GM19025 (cell line): ENCODE data around the gene SLC30A7.
"Not testable (repeated sequence)": the region's sequence is repeated elsewhere in the genome, so short reads cannot be mapped to it uniquely, and the experiment has no call there.

Experiments used
- ATAC-seq: cut with Tn5 transposase; IDR thresholded peaks from one replicate; pipeline ENCODE4 v1.9.1; 2021; ENCODE audit warnings: mild to moderate bottlenecking, low read depth, moderate library complexity; ENCODE audit not compliant: unreplicated experiment

SLC30A7 gene

GRCh38 chr1:100895540-100896480 lies at the start of gene SLC30A7:
SLC30A7 (plus strand) TSS chr1:100896090; CDS start chr1:100896263, 173 bp downstream.
- peak; percentile 79 for ATAC-seq

DNA sequence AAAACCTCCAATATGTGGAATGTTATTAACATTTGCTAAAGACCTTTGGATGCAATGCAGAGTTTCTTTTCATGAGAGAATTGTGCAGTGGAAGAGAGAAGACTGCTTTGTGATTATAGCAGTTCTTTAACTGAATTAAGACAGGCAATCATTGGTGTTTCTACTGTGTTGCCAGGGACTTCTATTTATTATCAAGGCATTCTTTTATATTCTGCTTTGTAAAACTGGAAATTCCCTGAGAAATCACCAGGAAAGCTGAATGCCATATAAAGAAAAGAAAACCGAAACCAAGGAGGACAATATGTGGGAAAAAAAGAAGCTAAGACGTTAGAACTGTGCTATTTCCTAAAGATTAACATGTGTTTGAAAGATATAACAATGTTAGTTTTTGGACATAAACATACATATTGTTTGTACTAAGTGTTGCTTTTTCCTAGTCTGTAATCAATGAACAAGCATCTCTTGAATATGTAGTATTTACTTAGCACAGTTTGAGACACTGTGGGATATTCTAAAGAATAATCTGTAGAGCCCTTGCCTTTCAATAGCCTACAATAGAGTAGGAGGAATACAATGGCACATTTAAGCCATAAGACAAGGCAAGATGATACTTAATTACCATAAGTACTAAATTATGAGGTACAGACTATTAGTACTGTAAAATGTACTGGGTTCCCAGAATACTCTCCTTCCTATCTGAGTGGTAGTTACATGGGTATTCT lies 48.4 kb upstream of the SLC30A7 start:
- ATAC-seq = no peak

DNA sequence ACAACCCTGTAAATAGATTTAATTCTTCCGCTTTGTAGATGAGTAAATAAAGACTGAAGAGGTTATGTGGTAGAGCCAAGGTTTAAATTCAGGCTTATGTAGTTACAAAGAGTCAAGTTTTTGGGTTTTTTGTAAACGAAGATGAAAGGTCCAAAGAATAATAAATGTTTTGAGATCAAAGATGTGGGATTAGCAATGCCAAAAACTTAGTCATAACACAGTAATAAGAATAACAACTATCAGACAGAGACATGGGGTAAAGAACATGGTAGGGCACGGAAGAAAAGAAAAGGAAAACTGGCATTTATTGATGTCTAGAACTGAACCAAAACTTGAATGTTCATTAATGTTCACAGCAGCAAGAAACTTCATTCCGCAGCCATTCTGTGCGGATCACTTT lies 44.2 kb upstream of the SLC30A7 start:
- no peak for ATAC-seq

GRCh38 chr1:100852976-100853375 lies 42.9 kb upstream of the SLC30A7 start:
- ATAC-seq = no peak

DNA sequence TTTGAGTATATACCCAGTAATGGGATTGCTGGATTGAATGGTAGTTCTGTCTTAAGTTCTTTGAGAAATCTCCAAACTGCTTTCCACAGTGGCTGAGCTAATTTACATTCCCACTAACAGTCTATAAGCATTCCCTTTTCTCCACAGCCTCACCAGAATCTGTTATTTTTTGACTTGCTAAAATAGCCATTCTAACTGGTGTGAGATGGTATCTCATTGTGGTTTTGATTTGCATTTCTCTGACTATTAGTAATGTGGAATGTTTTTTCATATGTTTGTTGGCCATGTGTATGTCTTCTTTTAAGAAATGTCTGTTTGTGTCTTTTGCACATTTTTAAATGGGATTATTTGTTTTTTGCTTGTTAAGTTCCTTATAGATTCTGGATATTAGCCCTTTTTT lies 40.8 kb upstream of the SLC30A7 start:
- not testable (repeated sequence) for ATAC-seq

DNA sequence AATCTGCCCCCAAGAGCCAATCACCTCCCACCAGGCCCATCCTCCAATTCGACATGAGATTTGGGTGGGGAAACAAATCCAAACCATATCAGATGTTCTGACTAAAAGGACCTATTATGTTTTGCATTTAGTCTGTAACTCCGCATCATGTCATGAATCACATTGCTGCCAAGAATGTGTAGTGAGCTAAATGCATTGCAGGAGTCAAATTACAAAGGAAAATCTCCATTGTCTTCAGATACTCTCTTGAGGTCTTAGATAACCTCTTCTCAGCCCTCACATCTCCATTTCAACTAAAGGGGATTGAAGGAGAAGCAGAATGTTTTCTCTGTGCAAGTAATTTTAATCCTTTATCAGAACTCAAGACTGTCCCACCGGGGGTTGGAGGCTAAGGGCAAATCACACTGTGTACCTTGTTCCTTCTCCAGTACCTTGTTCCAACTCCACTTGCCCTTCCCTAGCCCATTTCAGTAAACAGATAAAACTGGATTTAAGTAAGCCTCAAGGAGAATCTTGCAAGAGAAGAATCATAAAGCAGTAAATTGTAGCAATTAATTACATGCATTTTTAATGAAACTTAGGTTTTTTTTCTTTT lies 35.4 kb upstream of the SLC30A7 start:
- no peak for ATAC-seq

GRCh38 chr1:100861379-100861778 lies 34.5 kb upstream of the SLC30A7 start:
- no peak for ATAC-seq

DNA sequence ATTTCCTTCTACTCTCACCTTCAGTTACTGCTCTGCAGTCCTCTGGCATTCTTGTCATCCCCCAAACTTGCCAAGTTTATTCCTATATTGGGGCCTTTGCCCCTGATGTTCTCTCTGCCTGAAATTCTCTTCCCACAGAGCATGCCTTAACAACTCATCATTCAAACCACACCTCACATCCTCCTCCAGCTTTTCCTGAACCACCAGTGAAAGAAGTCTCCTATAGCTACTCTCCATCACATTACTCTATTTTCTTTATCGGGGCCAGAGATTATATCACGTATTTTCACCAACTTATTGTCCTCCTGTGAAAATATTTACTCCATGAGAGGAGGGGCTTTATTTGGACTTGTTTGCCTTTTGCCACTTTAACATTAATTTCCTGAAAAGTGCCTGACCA lies 33.3 kb upstream of the SLC30A7 start:
- no peak for ATAC-seq

GRCh38 chr1:100866041-100866900 lies 29.6 kb upstream of the SLC30A7 start:
- ATAC-seq = peak; percentile 48

- no peak for ATAC-seq
Observed at GRCh38 chr1:100866901-100867206, 29.0 kb upstream of the SLC30A7 start.

GRCh38 chr1:100868364-100868995 lies 27.4 kb upstream of the SLC30A7 start:
- ATAC-seq = no peak

GRCh38 chr1:100869996-100870395 lies 25.9 kb upstream of the SLC30A7 start:
- no peak for ATAC-seq

- ATAC-seq = no peak
Observed at GRCh38 chr1:100874433-100874832, 21.5 kb upstream of the SLC30A7 start.

DNA sequence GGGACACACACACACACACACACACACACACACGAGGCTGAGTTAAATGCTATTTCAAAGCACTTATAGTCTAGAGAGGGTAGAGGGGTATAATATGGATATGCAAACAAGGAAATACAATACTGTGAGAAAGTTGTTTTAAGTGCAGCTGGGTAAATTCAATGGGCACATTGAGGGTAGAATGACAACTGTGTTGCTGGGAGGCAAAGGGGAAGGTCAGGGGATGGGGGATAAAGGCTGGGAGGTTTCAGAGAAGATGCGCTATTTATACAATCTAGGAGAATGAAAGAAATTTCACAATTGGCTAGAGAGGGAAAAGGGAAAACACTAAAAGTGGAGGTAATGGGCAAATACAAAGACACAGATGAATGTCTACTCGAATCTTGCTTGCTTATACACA lies 20.7 kb upstream of the SLC30A7 start:
- no peak for ATAC-seq

DNA sequence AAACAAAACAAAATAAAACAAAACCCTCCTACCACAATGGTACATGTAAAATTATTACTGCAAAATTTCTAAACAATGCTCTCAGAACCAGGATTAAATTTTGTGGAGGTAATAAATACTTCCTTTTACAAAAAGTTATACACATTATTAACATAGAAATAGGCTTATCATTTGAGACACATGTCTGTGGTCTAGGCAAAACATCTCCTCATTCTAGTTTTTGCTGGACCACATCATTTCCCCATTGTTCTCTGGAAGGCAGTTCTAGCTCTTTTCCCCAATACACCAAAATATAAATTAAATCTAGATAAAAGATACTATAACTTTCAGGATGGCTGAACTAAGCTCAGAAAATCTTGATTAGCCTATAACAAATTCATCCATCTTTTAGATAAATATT lies 19.6 kb upstream of the SLC30A7 start:
- ATAC-seq = no peak

GRCh38 chr1:100879422-100879821 lies 16.5 kb upstream of the SLC30A7 start:
- ATAC-seq = no peak

DNA sequence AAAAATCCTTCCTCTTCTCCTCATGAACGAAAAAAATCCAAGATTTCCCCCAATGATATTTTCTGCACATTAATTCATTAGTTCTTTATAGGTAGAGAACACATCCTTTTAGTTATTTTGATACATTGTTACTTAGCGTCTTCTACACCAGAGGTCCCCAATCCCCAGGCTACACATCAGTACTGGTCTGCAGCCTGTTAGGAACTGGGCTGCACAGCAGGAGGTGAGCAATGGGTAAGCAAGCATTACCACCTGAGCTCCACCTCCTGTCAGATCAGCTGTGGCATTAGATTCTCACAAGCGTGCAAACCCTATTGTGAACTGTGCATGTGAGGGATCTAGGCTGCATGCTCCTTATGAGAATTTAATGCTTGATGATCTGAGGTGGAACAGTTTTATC lies 14.2 kb upstream of the SLC30A7 start:
- ATAC-seq = no peak

DNA sequence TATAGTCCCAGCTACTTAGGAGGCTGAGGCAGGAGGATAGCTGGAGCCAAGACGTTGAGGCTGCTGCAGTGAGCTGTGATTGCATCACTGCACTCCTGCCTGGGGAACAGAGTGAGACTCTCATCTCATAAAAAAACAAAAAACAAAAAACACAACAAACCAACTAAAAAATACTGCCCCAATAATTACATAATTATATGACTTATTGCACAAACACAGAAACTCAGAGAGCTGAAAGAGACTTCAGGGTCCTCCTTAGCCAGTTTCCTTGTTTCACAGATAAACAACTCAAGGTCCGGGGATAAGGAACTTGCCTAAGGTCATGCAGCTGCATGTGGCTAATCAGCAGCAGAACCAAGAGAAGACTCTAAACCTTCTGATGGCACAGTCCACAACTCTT lies 13.2 kb upstream of the SLC30A7 start:
- no peak for ATAC-seq

GRCh38 chr1:100883963-100884362 lies 11.9 kb upstream of the SLC30A7 start:
- no peak for ATAC-seq

DNA sequence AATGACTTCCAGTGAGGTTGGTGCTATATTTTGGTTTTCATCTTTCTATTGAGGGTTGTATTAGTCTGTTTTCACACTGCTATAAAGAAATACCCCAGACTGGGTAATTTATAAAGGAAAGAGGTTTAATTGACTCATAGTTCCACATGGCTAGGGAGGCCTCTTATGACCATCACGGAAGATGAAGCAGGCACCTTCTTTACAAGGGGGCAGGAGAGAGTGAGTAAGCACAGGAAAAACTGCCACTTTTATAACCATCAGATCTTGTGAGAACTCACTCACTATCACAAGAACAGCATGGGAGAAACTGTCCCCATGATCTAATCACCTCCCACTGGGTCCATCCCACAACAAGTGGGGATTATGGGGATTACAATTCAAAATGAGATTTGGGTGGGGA lies 6.9 kb upstream of the SLC30A7 start:
- ATAC-seq = not testable (repeated sequence)
